T-helper 1 cell (primary cell): ENCODE data around the gene GPS2.
"Not testable (repeated sequence)": the region's sequence is repeated elsewhere in the genome, so short reads cannot be mapped to it uniquely, and the experiment has no call there.

Source experiments
- DNase-seq, 5 donors: peaks; one replicate each; pipeline ENCODE4 v3.0.0-alpha.2; 2012 to 2020
- total RNA-seq, 4 donors: gene quantifications; one replicate each; lab custom pipeline; 2026; lab: John Stamatoyannopoulos, UW

Gene GPS2, protein sequence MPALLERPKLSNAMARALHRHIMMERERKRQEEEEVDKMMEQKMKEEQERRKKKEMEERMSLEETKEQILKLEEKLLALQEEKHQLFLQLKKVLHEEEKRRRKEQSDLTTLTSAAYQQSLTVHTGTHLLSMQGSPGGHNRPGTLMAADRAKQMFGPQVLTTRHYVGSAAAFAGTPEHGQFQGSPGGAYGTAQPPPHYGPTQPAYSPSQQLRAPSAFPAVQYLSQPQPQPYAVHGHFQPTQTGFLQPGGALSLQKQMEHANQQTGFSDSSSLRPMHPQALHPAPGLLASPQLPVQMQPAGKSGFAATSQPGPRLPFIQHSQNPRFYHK
- 4.9 to 7.6 (median 7.3) reads per million in 4 donors for total RNA-seq

DNA sequence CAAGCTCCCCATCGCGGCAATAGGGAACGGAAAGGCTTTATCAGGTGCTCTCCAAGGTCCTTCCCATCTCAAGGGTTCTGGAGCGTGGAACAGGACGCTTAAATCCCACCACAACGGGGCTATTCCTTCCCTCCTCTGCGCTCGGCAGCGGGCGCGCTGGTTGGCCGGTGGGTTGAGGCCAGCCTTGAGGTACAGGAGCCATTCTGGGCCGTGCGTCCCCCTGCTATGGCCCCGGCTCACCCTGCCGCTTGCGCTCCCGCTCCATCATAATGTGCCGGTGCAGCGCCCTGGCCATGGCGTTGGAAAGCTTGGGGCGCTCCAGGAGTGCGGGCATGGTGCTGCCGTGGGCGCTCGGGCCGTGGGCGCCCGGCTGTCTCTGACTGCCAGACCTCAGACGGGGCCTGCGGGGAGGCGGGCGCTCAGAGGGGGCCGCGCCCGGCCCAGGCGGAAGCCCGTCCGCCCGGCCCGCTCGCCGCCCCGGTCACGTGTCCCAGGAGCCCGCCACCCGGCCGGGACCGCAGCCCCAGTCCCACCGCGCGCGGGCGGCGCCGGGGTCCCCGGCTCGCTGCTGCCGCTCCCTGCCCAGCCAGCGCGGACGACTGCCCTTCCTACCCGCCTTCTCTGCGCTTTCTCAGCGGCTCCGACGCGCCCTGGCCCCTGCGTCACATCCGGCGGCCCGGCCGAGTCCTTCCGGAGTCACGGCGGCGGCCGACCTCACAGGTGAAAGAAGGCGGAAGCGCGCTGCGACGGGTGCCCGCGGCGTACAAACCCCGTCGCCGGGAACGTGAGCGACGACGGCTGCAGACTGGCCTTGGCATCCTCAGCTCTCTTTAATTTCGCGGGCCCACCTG lies at the start of gene GPS2:
TSS of gene GPS2 (minus strand) at position 642 of the 851 bp plus-strand sequence. CDS start at position 334, 308 bp downstream.
- peak; percentile 84 to 93 (median 92) for DNase-seq

DNA sequence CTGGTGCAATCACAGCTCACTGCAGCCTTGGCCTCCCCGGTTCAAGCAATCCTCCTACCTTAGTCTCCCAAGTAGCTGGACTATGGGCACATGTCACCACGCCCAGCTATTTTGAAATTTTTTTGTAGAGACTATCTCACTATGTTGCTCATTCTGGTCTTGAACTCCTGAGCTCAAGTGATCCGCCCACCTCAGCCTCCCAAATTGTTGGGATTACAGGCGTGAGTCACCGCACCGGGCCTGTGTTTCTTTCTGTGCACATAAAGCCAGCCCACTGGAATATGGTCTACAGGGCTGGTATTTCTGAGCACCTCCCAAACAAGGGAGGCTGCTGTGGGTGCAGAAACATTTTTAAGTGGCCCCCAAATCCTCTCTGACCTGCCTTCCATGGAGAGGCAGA lies 48.2 kb upstream of the GPS2 start:
- DNase-seq = no peak

DNA sequence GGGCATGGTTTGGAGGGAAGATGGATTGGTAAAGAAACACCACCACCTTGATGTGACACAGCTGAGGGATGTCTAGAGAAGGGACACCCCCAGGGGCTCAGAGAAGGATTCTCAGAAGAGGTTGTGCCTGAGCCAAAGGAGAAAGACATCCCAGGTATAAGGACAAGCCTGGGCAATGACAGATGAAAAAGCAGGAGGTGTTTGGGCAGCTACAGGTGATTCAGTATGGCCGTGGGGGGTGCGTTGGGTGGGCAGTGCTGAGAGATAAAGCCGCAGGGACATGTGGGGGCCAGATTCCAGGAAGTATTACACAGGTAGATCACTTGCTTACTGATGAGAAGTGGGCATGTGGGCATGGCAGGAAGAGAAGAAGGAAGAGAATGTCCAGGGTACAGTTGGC lies 46.7 kb upstream of the GPS2 start:
- no peak for DNase-seq

DNA sequence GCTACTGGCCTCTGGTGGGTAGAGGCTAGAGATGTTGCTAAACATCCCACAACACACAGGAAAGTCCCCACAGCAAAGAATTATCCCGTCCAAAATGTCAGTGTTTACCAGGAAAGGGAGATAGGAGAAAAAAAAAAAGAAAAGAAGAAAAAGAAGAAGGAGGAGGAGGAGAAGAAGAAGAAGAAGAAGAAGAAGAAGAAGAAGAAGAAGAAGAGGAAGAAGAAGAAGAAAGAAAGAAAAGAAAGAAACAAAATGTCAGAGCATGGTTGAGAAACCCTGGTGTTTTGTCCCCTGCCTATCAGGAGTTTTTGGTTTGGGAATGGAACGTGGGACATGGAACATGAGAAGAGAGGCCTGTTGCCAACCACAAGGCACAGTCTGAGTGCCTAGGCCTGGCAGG lies 42.2 kb upstream of the GPS2 start:
- no peak for DNase-seq

- DNase-seq = no peak
These were observed 41.6 kb upstream of the GPS2 start for GRCh38 chr17:7356756-7357155.

GRCh38 chr17:7356072-7356549 lies 41.0 kb upstream of the GPS2 start:
- DNase-seq = peak; percentile 60 to 85 (median 77)

DNA sequence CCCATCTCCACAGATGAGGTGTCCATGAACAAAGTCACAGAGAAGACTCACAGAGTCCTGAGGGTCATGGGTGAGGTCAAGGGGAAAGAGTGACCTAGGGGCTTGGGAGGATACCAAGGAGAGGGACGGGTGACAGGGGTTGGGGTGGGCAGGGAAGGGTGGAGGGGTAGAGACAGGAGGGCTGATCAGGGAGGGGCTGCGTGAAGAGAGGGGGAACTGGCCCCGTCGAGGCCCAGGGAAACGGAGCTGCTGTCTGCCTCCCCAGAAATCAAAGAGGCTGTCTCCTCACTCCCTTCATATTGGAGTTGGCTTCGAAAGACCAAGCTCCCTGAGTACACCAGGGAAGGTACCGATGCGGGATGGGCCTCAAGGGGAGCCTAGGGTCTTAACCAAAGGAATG lies 40.4 kb upstream of the GPS2 start:
- no peak for DNase-seq

DNA sequence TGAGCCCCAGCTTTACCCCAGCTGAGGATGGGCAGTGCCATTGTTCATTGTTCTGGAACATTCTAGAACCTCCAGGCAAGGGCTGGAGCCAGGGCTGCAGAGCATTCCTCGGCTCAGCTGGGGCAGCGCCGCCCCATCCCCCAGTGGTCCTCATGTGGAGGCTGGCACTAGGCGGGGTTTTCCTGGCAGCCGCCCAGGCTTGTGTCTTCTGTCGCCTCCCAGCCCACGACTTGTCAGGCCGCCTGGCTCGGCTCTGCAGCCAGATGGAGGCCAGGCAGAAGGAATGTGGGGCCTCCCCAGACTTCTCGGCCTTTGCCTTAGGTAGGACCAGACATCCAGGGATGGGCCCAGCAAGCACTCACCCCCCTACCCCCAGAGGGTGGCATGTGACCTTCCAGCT lies 39.9 kb upstream of the GPS2 start, which contains the start of gene TMEM95:
TSS of gene TMEM95 (plus strand) at position 104 of the 400 bp plus-strand sequence. CDS start at position 153, 49 bp downstream.
- no peak for DNase-seq

DNA sequence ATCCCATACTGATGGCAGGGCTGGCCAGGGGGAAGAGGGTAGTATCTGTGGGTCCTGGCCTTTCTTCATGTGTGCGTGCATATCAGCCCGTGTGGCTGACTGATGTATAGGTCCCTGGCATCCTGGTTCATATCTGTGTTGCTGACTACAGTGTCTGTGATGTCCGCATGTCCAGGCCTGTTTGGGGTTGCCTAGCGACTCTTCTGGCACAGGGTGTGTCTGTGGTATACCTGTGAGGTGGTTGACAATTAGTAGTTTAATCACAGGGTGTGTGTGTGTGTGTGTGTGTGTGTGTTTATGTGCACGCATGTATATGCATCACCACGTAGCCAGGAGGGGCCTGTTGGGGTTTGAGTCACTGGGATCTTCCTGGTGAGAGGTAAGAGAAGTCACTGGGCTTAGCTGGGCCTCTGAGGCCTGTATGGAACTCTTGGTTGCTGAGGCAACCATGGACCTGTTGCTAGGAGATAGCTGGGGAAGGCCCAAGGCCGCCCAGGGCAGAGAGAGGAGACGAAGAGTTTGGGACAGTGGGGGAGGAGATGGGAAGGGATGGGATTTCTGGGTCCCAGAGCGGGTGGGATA lies 39.2 kb upstream of the GPS2 start:
- no peak for DNase-seq

- no peak for DNase-seq
These were observed 37.9 kb upstream of the GPS2 start for GRCh38 chr17:7352910-7353635.

DNA sequence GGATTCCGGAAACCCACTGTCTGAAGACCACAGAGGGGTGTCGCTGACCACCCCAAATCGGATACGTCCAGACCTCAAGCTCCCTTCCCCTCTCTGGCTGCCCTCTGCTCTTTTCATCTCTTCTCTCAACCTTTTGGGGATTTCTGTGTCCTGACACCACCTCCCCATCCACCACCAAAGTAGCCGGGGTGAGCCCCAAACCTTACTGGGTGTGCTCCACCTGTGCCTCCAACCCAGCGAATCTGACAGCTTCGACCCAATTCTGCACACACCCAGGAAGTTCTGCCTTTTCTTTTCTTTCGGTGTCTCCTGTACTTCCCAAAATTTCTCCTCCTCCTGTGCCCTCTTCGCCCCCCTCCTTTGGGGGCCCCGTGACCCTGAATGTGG lies 37.3 kb upstream of the GPS2 start:
- no peak for DNase-seq

- DNase-seq = peak; percentile 58 to 80 (median 76)
These were observed 36.7 kb upstream of the GPS2 start, which contains the start of gene KCTD11 for GRCh38 chr17:7351665-7352502. Gene KCTD11 (plus strand): TSS chr17:7352162.

DNA sequence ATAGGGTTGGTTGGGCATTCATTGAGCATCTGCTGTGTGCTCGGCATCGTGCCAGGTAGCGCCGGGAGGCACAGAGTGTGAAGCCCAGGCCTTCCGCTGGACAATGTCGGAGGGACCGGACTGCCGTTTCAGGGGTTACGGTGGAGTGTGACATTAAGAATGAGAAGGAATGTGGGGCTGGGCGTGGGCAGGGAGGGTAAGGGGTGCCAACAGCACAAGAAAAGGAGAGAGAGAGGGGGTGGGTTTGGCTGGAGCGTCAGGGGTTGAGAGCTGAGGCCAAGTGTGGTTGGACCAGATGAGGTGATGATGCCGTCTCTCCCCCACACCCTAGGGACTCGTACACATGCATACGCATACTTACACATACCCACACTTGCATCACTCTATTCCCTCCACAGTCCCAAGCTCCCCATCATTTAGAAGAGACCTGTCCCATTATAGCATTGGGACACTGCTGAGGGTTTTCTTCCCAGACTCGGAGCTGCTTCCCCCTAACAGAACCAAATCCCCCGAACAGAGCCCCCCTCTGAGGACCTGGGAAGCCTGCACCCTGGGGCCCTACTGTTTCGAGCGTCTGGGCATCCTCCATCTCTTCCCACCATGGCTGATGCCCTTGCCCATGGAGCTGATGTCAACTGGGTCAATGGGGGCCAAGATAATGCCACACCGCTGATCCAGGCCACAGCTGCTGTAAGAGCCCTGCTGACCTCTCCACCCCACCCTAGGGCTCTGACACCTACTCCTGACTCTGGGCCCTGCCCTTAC lies 33.5 kb upstream of the GPS2 start:
- no peak for DNase-seq

GRCh38 chr17:7347630-7348477 lies 32.7 kb upstream of the GPS2 start:
- no peak for DNase-seq

GRCh38 chr17:7346761-7347614 lies 31.8 kb upstream of the GPS2 start:
- no peak for DNase-seq

- DNase-seq = no peak
These were observed 28.1 kb upstream of the GPS2 start for GRCh38 chr17:7343250-7343649.

- DNase-seq = no peak
These were observed 26.7 kb upstream of the GPS2 start for GRCh38 chr17:7341842-7342241.

DNA sequence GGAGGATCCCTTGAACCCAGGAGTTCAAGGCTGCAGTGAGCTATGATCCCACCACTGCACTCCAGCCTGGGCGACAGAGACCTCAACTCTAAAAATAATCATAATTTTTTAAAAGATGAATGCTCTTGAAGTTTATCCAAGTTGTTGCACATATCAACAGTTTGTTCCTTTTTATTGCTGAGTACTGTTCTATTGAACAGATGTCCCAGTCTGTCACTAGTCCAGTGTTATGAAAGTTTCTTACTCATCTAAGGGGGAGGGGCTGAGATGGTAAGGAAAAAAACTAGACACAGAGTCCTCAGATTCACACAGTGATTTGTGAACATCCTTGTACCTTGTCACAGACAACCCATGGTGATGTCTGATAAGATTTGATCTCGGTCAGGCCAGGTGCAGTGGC lies 25.0 kb upstream of the GPS2 start:
- DNase-seq = no peak

GRCh38 chr17:7337600-7337999 lies 22.4 kb upstream of the GPS2 start:
- not testable (repeated sequence) for DNase-seq
